ENCODE measurements around the gene PLA2G15. TPM values are rescaled to one million over a fixed set of nuclear protein-coding genes. Genes with fewer than 3 reads are reported as not detected.

Gene PLA2G15
- total RNA-seq, 4 donors from 2014 or later, result 20.8 to 40.3 (median 38.4) TPM

DNA sequence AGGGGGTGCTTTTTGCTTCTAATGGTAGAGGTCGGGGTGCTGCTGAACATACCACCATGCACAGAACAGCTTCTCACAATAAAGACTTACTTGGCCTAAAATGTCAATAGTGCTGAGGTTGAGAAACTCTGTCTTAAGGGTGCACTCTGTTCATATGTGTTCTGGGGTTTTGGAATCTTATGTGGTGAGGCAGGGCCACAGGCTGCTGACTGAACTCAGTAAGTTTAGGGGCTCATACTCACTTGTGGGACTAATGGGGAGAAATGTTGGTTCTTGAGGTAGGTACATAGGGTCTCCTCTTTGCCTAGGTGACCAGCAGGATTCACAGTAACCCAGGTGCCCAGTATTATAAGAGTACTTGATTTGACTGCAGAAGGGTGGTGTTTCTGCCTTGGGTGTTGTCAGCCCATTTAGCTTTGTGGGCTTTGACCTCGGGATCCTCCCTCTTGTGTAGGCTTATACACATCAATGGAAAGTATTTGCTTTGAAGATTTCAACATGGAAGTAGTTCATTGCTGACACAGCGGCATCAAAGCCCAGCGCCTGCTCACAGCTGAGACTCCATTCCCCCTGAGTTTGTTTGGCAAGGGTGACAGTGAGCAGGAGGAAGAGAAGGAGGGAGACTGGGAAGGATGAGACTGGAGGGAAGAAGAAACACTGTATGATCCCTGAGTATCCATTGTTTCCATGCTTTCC is 36.3 kb downstream of the PLA2G15 start:
- TF ChIP-seq POLR2A (IDR thresholded peaks at IDR 0.05), result no peak
- TF ChIP-seq, protein P1, sequence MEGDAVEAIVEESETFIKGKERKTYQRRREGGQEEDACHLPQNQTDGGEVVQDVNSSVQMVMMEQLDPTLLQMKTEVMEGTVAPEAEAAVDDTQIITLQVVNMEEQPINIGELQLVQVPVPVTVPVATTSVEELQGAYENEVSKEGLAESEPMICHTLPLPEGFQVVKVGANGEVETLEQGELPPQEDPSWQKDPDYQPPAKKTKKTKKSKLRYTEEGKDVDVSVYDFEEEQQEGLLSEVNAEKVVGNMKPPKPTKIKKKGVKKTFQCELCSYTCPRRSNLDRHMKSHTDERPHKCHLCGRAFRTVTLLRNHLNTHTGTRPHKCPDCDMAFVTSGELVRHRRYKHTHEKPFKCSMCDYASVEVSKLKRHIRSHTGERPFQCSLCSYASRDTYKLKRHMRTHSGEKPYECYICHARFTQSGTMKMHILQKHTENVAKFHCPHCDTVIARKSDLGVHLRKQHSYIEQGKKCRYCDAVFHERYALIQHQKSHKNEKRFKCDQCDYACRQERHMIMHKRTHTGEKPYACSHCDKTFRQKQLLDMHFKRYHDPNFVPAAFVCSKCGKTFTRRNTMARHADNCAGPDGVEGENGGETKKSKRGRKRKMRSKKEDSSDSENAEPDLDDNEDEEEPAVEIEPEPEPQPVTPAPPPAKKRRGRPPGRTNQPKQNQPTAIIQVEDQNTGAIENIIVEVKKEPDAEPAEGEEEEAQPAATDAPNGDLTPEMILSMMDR (IDR thresholded peaks at IDR 0.05), result no peak
- Histone ChIP-seq H3K9me3 (no peaks in the 10 kb centered on the region), H3K27me3 (no peaks in the 10 kb centered on the region), H3K4me3 (replicated peaks in 1 of 3) (no peak overlapping the region), H3K36me3 (peaks cover 0 to 7% of the 10 kb centered on the region in 2 donors), H3K27ac (peak overlapping the region in 2 of 3 donors; percentile 51 to 68), H3K4me1 (peaks cover 16 to 72% of the 10 kb centered on the region in 2 donors)
- DNase-seq, result no peak
- intact Hi-C loops (cut with DNase I), result no loop called here
- 86 to 91% methylated on average over 4 of the region's 4 CpGs for WGBS, 2 donors

GRCh38 chr16:68282064-68282452 is 36.9 kb downstream of the PLA2G15 start:
- peaks cover 0 to 9% of the 10 kb centered on the region in 2 donors for H3K36me3 ChIP-seq
- H3K4me3 ChIP-seq (replicated peaks in 1 of 3), result no peak overlapping the region
- no peaks in the 10 kb centered on the region for H3K9me3 ChIP-seq
- H3K4me1 ChIP-seq, result peaks cover 11 to 69% of the 10 kb centered on the region in 2 donors
- no peaks in the 10 kb centered on the region for H3K27me3 ChIP-seq
- DNase-seq, result no peak
- TF ChIP-seq, protein P1 (IDR thresholded peaks at IDR 0.05), result no peak
- intact Hi-C loops (cut with DNase I), result no loop called here
- 70 to 80% methylated on average over 4 of the region's 4 CpGs for WGBS, 2 donors
- H3K27ac ChIP-seq, result peak overlapping the region in 2 of 3 donors; percentile 51 to 68

- H3K27me3 ChIP-seq, result no peaks in the 10 kb centered on the region
- H3K4me3 ChIP-seq (replicated peaks in 1 of 3), result no peak overlapping the region
- TF ChIP-seq, protein P1 (IDR thresholded peaks at IDR 0.05), result no peak
- no peak for TF ChIP-seq POLR2A (IDR thresholded peaks at IDR 0.05)
- H3K36me3 ChIP-seq, result peaks cover 0 to 20% of the 10 kb centered on the region in 2 donors
- DNase-seq, result no peak
- H3K9me3 ChIP-seq, result no peaks in the 10 kb centered on the region
- peaks cover 4 to 71% of the 10 kb centered on the region in 2 donors for H3K4me1 ChIP-seq
- peak overlapping the region in 2 of 3 donors; percentile 42 to 48 for H3K27ac ChIP-seq
- intact Hi-C loops (cut with DNase I), result no loop called here
- 70 to 71% methylated on average over 5 of the region's 5 CpGs for WGBS, 2 donors
Observed at GRCh38 chr16:68283346-68283745, 38.2 kb downstream of the PLA2G15 start.

DNA sequence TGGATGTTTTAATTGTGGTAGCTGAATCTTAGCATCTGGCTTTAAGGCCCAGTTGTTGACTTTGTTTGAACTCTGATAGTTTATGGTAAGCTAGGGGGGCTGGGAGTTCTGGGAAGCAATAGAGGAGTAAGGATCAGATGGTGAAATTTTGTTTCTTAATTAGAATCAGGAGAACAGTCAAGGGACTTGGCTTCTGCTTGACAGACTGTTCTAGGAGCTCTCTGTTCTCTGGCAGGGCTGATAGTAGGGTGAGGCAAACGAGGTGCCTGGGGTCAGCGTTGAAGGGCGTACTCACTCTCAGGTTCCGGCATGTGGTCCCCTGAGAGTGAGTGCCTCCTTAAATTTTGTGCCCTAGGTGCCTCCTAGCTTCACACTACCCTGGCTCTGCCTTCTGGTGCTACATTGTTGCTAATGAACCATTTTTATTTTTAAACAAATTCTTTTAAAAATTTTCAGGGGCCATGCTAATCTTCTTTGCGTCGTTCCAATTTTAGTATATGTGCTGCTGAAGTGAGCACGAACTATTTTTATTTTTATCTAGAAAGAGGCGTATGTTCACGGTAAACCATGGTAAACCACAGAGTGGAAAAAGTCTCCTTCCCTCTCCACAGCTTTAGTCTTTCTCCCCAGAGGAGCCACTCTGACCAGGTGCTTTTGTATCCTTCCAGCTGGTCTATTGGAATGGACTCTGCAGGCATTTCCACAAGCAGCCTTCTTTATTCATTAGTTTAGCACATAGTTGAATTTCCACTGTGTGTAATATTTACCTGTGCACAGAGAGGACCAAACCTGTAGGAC is 38.8 kb downstream of the PLA2G15 start:
- DNase-seq, result no peak
- TF ChIP-seq, protein P1 (IDR thresholded peaks at IDR 0.05), result no peak
- TF ChIP-seq POLR2A (IDR thresholded peaks at IDR 0.05), result no peak
- Histone ChIP-seq H3K4me3 (replicated peaks in 1 of 3) (no peak overlapping the region), H3K27me3 (no peaks in the 10 kb centered on the region), H3K9me3 (no peaks in the 10 kb centered on the region), H3K27ac (peak overlapping the region in 2 of 3 donors; percentile 42 to 48), H3K4me1 (peaks cover 4 to 71% of the 10 kb centered on the region in 2 donors), H3K36me3 (peaks cover 0 to 20% of the 10 kb centered on the region in 2 donors)
- intact Hi-C loops (cut with DNase I), result no loop called here
- WGBS, 2 donors, result 69 to 79% methylated on average over 9 of the region's 9 CpGs

- H3K9me3 ChIP-seq, result no peaks in the 10 kb centered on the region
- H3K4me1 ChIP-seq, result peaks cover 4 to 71% of the 10 kb centered on the region in 2 donors
- intact Hi-C loops (cut with DNase I), result no loop called here
- no peak overlapping the region for H3K4me3 ChIP-seq (replicated peaks in 1 of 3)
- 65 to 66% methylated on average over 5 of the region's 5 CpGs for WGBS, 2 donors
- H3K27me3 ChIP-seq, result no peaks in the 10 kb centered on the region
- no peak for DNase-seq
- peaks cover 0 to 18% of the 10 kb centered on the region in 2 donors for H3K36me3 ChIP-seq
- TF ChIP-seq, protein P1 (IDR thresholded peaks at IDR 0.05), result no peak
- TF ChIP-seq POLR2A (IDR thresholded peaks at IDR 0.05), result no peak
- peak overlapping the region in 1 of 3 donors; percentile 24 for H3K27ac ChIP-seq
Observed at GRCh38 chr16:68284847-68285246, 39.7 kb downstream of the PLA2G15 start.
